ENCODE data around the gene ERRFI1. TPM values are rescaled to one million over a fixed set of nuclear protein-coding genes. Genes with fewer than 3 reads are reported as not detected.

Gene ERRFI1
- total and polyA plus RNA-seq, 10 of the 15 experiments (the other 5 are each of a cell fraction or from before 2014, with no cell fraction given): 0.90 to 6.5 (median 3.1) TPM

GRCh38 chr1:7994827-7995226 lies 31.3 kb downstream of the ERRFI1 start:
- no peaks in the 10 kb centered on the region for H4K20me1 ChIP-seq (ENCODE audit: control insufficient read depth, insufficient read depth)
- no peak overlapping the region for H3K9ac ChIP-seq (ENCODE audit: control insufficient read depth, insufficient read depth, low read length)
- in situ Hi-C loops (cut with MboI) (no loop called here), intact Hi-C loops (cut with micrococcal nuclease; ENCODE audit: unreplicated experiment) (no loop called here)
- TF ChIP-seq CEBPB (IDR thresholded peaks at IDR 0.05; ENCODE audit: borderline replicate concordance in 1 of 2, low read depth in 2 of 2, low read length in 2 of 2): no peak
- TF ChIP-seq ZBTB40 (IDR thresholded peaks at IDR 0.05; ENCODE audit: borderline replicate concordance): peak; percentile 63
- H3K9me3 ChIP-seq (replicated peaks; ENCODE audit: control insufficient read depth, insufficient read depth, low read length): peaks cover 5% of the 10 kb centered on the region; the same call in 2 of the 3 replicates
- ChIA-PET CTCF (interaction anchor here (1.0 to 2.1 kb wide), 2 partner anchors 11 to 21 kb away, joined by 3 to 11 read pairs; no protein-coding TSS in a partner anchor), SMC1A (ENCODE audit: uncharacterized antibody, unreplicated experiment) (no interaction called here), POLR2A (interaction anchor here (0.6 to 1.0 kb wide), 3 partner anchors 110 to 516 kb away, joined by 3 to 4 read pairs (median 3); no protein-coding TSS in a partner anchor), RAD21 (ENCODE audit: unreplicated experiment) (no interaction called here)
- peaks cover 0 to under 1% of the 10 kb centered on the region in 2 experiments; a peak in 3 of 4 replicates for H3K36me3 ChIP-seq (ENCODE audit: control insufficient read depth in 2 of 2, insufficient read depth in 2 of 2, low read length in 1 of 2)
- H3K4me2 ChIP-seq (ENCODE audit: control insufficient read depth, insufficient read depth): 0 out of 2 replicates have a peak overlapping the region, but pooled peaks have one; percentile 48
- no peaks in the 10 kb centered on the region for H3K79me2 ChIP-seq (ENCODE audit: control insufficient read depth, insufficient read depth, low read length)
- ATAC-seq: no peak
- WGBS (ENCODE audit: insufficient coverage, insufficient replicate concordance, low lambda C conversion rate, missing lambda C conversion rate): 47% methylated on average over 1 of the region's 1 CpG
- no peak for FAIRE-seq
- H3K4me1 ChIP-seq (ENCODE audit: control insufficient read depth, insufficient read depth, low read length): peaks cover 13% of the 10 kb centered on the region
- H3K27ac ChIP-seq (ENCODE audit: control insufficient read depth, insufficient read depth): peak overlapping the region; percentile 87
- H3K27me3 ChIP-seq (replicated peaks in 1 of 2; ENCODE audit: control insufficient read depth in 2 of 2, insufficient read depth in 2 of 2, low read length in 1 of 2): no peaks in the 10 kb centered on the region
- BruUV-seq (replicated peaks): no TSS peak
- no peak overlapping the region for H3K4me3 ChIP-seq
- H2AFZ ChIP-seq (ENCODE audit: control insufficient read depth, low read depth, low read length): no peak overlapping the region
- no peak for DNase-seq (ENCODE audit: low read depth, low spot score)

Measured in GM12878 (cell line).